HG03469 (cell line): ENCODE data around the gene TOGARAM2.

Experiments used
- ATAC-seq: cut with Tn5 transposase; IDR thresholded peaks from one replicate; pipeline ENCODE4 v1.9.1; 2021; ENCODE audit warnings: mild to moderate bottlenecking, moderate library complexity, moderate number of reproducible peaks; ENCODE audit not compliant: unreplicated experiment

TOGARAM2 gene

DNA sequence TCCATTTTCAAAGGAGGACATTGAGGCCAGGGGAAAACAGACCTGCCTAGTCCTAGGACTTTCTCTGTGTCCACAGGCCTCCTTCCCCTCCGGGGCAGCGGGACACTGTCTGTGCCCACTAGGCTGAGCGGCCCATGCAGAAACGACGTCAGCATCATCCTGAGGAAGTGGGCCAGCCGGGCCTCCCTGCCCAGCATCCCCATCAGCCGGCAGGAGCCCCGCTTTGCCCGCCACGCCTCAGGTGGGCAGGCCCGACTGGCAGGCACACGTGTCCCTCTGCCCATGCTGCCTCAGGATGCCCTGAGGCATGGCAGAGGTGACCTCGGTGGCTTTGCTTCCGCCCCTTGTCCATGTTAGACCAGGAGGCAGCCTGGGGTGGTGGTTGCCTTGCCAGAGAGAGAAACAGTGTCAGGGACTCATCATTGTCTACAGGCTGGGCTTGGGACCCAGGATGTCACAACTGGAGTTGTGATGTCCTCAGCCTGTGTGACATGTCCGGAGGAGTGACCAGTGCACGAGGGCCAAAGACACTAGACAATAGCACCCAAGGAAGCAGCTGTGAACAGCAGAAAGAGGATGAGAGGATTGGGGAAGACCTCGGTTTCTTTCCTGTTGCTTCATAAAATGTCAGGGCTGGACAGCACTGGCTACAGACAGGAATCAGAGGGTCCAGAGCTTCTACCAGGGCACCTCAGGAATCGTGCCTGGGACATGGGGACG is 36.8 kb downstream of the TOGARAM2 start:
- ATAC-seq = no peak

GRCh38 chr2:29021886-29022285 is 40.8 kb downstream of the TOGARAM2 start:
- no peak for ATAC-seq

GRCh38 chr2:29022679-29023078 is 41.6 kb downstream of the TOGARAM2 start:
- ATAC-seq = no peak

- ATAC-seq = no peak
These were observed 42.1 kb downstream of the TOGARAM2 start for GRCh38 chr2:29023188-29023587.

DNA sequence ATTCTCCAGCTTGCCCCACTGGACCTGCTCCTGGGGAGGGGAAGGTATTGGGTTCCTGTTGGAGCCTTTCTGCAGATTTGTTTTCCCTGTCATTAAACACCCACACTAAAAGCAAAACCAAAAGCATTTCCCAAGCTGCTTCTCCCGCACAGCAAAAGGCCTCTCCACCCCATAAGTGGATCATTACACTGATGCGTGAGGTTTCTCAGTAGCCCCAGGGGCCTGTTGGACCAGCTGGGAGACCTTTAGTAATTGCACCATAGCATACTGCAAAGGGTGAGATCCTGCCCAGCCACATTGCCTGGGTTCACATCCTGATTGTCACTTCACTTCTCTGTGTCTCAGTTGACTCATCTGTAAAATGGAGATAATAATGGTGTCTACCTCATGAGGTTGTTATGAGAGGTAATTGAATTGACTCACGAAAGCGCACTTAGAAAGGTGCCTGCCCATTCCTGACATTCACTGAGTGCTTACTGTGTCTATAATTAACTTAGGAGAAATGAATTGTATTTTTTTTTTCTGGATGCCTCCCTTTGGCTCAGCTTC is 43.9 kb downstream of the TOGARAM2 start:
- ATAC-seq = no peak

DNA sequence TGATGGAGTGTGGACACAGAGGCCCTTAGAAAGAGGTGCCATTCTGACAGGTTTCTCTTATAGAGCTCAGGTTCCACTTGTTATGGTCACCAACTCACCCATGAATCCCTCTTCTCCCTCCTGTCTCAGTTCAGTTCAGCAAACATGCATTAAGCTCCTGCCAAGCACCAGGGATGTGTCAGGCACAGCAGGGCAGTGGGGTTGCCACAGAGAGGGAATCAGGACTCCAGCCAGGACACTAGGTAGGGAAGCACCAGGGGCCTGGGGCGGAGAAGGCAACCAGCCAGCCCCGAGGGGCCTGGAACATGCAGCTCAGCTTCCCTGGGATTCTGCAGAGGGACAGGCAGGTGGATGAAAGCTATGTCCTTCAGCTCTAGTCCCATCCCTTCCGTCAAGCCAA is 44.6 kb downstream of the TOGARAM2 start:
- ATAC-seq = no peak

DNA sequence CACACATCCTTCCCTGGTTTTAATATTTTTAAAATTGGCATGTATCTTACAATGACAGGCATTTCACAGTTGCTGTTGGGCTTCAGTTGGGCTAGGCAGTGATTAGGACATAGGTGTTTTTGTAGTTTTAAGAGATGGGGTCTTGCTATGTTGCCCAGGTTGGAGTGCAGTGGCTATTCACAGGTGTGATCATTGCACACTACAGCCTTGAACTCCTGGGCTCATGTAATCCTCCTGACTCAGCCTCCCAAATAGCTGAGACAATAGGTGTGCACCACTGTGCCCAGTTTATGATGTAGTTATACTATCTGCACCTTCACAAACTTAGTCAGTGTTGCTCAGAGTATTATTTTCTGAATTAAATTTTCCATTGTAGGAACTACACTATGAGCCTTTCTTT is 49.9 kb downstream of the TOGARAM2 start:
- ATAC-seq = no peak

GRCh38 chr2:29032189-29032588 is 51.1 kb downstream of the TOGARAM2 start:
- no peak for ATAC-seq

GRCh38 chr2:29033172-29033571 is 52.1 kb downstream of the TOGARAM2 start:
- ATAC-seq = no peak

- no peak for ATAC-seq
These were observed 52.6 kb downstream of the TOGARAM2 start for GRCh38 chr2:29033656-29034055.

DNA sequence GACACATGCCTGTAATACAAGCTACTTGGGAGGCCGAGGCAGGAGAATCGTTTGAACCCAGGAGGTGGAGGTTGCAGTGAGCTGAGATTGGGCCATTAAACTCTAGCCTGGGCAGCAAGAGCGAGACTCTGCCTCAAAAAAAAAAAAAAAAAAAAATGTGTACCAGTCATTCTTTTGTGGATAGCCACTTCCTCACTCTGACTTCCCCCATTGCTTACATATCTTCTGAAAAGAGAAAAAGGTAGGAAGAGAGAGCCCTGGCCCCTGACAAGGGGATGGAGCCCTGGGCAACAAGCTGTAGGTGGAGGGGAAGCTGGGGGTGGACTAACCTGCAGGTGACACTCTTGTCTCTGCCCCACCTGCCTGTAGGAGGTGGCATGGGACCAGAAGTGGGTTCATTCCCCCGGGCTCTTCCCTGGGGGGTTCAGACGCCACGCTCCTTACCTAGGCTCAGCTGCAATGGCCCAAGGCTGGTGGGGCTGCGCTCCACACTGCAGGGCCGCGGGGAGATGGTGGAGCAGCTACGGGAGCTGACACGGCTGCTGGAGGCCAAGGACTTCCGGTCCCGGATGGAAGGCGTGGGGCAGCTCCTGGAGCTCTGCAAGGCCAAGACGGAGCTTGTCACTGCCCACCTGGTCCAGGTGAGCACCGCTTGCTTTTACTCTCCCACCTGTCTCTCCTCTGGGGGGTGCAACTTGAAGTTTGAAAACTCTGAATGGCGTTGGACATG is 54.1 kb downstream of the TOGARAM2 start:
- ATAC-seq = no peak

DNA sequence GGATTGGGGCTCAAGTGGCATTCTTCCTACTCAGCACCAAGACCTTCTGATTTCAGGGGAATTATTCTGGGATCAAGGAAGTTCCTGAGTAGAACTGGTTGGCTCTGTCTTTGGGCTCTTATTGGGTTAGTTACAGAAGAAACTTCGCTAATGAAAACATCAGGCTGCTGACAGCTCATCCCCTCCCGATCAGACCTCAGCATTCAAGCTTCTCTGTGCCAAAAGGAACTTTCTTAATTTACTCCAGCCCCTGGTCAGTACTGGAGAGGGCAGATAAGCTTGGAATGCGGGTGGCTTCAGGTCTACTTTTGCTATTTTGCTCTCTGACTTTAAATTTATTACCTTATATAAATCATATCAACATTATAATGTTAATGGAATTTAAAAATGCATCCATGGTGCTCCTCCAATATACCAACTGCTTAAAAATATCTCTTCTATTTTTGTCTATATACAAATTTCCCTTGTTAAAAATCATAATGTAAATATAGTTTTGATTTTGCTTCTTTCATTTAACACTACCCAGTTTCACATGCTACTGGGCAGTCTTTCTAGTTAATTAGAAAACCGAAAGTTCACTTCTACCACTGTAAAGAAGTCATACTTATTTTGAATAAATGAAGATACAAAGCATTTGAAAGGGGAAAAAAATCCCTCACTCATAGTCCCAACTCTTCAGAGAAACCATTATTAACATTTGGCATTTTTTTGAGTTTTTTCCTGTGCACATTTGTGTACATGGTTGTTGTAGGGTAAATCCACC is 58.8 kb downstream of the TOGARAM2 start:
- ATAC-seq = no peak

GRCh38 chr2:29040552-29040951 is 59.5 kb downstream of the TOGARAM2 start:
- ATAC-seq = no peak

DNA sequence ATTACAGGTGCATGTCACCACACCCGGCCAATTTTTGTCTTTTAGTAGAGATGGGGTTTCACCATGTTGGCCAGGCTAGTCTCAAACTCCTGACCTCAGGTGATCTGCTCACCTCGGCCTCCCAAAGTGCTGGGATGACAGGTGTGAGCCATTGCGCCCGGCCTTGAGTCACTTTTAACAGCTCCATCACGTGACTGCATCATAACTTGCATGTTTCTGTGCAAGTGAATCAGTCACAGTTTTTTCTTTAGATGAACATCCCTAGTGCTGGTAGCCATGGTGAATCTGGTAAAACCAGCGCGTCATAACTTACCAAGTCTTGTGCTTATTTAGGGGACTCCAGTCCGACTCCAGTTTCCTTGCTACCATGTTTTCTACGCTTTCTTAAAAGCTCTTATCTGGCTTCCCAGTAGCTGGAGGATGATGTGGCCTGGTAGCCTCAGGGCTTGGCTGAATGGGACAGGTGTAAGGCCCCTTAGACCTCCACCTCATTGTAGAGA is 60.1 kb downstream of the TOGARAM2 start:
- no peak for ATAC-seq

- no peak for ATAC-seq
These were observed 61.5 kb downstream of the TOGARAM2 start for GRCh38 chr2:29042561-29043075.

GRCh38 chr2:29044459-29044858 is 63.4 kb downstream of the TOGARAM2 start:
- no peak for ATAC-seq

DNA sequence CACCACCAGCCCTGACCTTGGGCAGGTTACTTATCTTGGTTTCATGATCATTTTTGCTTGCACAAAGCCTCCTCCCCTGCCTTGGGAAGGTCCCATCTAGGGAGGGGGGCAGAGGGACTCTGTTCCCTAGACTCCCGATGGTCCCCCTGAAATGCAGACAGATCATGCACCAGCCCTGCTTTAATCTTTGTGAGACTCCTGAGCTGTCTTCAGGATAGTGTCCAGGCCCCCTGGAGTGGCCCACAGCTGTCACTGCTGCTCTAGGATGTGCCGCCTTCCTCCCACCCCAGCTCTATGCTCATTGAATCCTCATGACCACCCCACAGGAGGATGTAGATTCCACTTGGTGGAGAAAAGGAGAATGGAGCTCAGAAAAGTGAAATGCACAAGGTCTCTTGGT is 65.2 kb downstream of the TOGARAM2 start:
- no peak for ATAC-seq

- no peak for ATAC-seq
These were observed 66.2 kb downstream of the TOGARAM2 start for GRCh38 chr2:29047083-29047845.

GRCh38 chr2:29050591-29050990 is 69.5 kb downstream of the TOGARAM2 start:
- no peak for ATAC-seq

- no peak for ATAC-seq
These were observed 70.6 kb downstream of the TOGARAM2 start for GRCh38 chr2:29051730-29052129.
